Kidney (tissue), 14 donors: Measurements from ENCODE around the gene SLC25A22. TPM values are rescaled to one million over a fixed set of nuclear protein-coding genes. Genes with fewer than 3 reads are reported as not detected.
A peak's percentile ranks its signal among the peaks of the same experiment; 100 is the strongest.

ENCODE experiments used
- DNase-seq, 5 donors: peaks; one replicate each; pipeline ENCODE4 v3.0.0-alpha.2; 2013 to 2020
- FAIRE-seq: peaks from 2 replicates; lab custom pipeline; 2012; peaks lifted over from hg19 to GRCh38; lab: Jason Lieb, UNC
- H3K27ac ChIP-seq, 2 donors: one replicate each; pipeline ENCODE4 v1.7.0; 2013; ENCODE audit warnings: low read depth in 2 of 2, low read length in 2 of 2, inconsistent platforms in 1 of 2
- H3K27me3 ChIP-seq: one replicate; pipeline ENCODE4 v1.7.1; 2013; ENCODE audit warnings: low read length, inconsistent platforms; ENCODE audit not compliant: control insufficient read depth, insufficient read depth
- H3K36me3 ChIP-seq, 3 donors: one replicate each; pipeline versions ENCODE4 v1.7.0 to v1.7.1; 2013; ENCODE audit warnings: low read length in 3 of 3, control low read depth in 1 of 3, inconsistent platforms in 1 of 3; ENCODE audit not compliant: insufficient read depth in 3 of 3, control insufficient read depth in 2 of 3
- H3K4me1 ChIP-seq, 3 donors: one replicate each; pipeline versions ENCODE4 v1.7.0 to v1.7.1; 2013; ENCODE audit warnings: low read length in 3 of 3, inconsistent platforms in 1 of 3, low read depth in 1 of 3; ENCODE audit not compliant: control insufficient read depth in 2 of 3, insufficient read depth in 2 of 3
- H3K4me3 ChIP-seq, 3 donors: one replicate each; pipeline versions ENCODE4 v1.7.0 to v1.8.1; 2013; ENCODE audit warnings: low read length in 3 of 3, control low read depth in 1 of 3, inconsistent platforms in 1 of 3
- H3K9ac ChIP-seq, 3 donors: one replicate each; pipeline versions ENCODE4 v1.7.0 to v1.7.1; 2013; ENCODE audit warnings: low read length in 3 of 3, control low read depth in 1 of 3, inconsistent platforms in 1 of 3
- H3K9me3 ChIP-seq, 3 donors: one replicate each; pipeline versions ENCODE4 v1.7.0 to v1.7.1; 2013; ENCODE audit warnings: low read length in 3 of 3, control low read depth in 1 of 3, inconsistent platforms in 1 of 3; ENCODE audit not compliant: control insufficient read depth in 2 of 3, insufficient read depth in 1 of 3
- intact Hi-C: fragments of 100-400 bp; cut with DNase I; formaldehyde crosslinking; loops from one replicate; pipeline ENCODE4 v1.11.1; 2022
- polyA plus RNA-seq: library from polyadenylated mRNA; stranded (reverse); fragments of 350-450 nt; fragmentation: Illumina TruSeq; extraction: RNeasy Lipid Tissue Mini Kit (QIAGEN cat#74804); gene quantifications from one replicate; pipeline ENCODE4 v1.2.3, GENCODE V29; 2014; ENCODE audit warnings: low read depth, low replicate concordance; ENCODE audit not compliant: insufficient read depth
- total RNA-seq: library from RNA; stranded (reverse); fragmentation: NEBNext Ultra II Directional; extraction: Animal tissue kit (Norgen Biotek cat#: 25700); gene quantifications from one replicate; pipeline ENCODE4 v1.2.1, GENCODE V29; 2021
- TF ChIP-seq, protein P1 (sequence below): IDR thresholded peaks from 3 replicates; pipeline ENCODE4 v1.5.1; 2012; ENCODE audit warnings: mild to moderate bottlenecking, moderate library complexity, borderline replicate concordance; ENCODE audit not compliant: insufficient read depth; ENCODE audit errors: extremely low read depth
- donor health status: control.
- donor health status: control.
- donor health status: control.
- donor health status: control.
- donor health status: control.
- donor health status: DM: yes; HTN: yes; CAD: no.
- donor health status: Normal renal cell carcinoma (clear cell type).

SLC25A22 gene
- total and polyA plus RNA-seq, 2 donors from 2014 or later: 14.3 to 17.8 TPM

DNA sequence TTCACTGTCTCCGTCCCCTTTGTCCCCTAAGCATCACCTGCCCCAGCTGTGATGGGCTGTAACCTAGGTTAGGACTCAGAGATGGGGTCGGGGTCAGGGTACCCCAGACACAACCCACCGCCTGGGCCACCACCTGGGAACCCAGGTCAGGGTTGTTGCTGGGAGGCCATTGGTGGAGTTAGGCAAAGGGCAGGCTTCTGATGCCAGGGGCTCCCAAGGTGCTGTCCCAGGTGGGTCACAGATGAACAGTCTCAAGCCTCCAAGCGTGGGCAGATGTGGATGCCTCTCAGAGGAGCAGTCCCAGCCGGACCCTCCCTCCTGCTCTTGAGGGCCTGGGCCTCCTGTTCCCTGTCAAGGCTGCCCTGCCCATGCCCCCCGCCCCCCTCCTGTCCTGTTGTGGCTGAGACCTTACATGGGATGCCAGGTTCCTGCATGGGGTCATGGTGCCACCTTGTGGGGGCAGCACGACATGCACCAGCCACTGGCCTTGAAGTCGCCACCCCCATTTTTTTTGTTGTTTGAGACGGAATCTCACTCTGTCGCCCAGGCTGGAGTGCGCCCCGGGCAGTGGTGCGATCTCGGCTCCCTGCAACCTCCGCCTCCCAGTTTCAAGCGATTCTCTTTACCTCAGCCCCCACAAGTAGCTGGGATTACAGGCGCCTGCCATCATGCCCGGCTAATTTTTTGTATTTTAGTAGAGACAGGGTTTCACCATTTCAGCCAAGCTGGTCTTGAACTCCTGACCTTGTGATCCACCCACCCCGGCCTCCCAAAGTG is 32.9 kb downstream of the SLC25A22 start:
- H3K27ac ChIP-seq: no peak overlapping the region
- TF ChIP-seq, protein P1, sequence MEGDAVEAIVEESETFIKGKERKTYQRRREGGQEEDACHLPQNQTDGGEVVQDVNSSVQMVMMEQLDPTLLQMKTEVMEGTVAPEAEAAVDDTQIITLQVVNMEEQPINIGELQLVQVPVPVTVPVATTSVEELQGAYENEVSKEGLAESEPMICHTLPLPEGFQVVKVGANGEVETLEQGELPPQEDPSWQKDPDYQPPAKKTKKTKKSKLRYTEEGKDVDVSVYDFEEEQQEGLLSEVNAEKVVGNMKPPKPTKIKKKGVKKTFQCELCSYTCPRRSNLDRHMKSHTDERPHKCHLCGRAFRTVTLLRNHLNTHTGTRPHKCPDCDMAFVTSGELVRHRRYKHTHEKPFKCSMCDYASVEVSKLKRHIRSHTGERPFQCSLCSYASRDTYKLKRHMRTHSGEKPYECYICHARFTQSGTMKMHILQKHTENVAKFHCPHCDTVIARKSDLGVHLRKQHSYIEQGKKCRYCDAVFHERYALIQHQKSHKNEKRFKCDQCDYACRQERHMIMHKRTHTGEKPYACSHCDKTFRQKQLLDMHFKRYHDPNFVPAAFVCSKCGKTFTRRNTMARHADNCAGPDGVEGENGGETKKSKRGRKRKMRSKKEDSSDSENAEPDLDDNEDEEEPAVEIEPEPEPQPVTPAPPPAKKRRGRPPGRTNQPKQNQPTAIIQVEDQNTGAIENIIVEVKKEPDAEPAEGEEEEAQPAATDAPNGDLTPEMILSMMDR: peak; percentile 73
- no peaks in the 10 kb centered on the region for H3K27me3 ChIP-seq
- FAIRE-seq: no peak
- peak; percentile 59 to 85 (median 74) for DNase-seq
- H3K36me3 ChIP-seq: peaks cover 0 to 29% (median 14%) of the 10 kb centered on the region in 3 donors
- no peak overlapping the region for H3K9ac ChIP-seq
- H3K9me3 ChIP-seq: no peaks in the 10 kb centered on the region
- H3K4me3 ChIP-seq: no peak overlapping the region
- H3K4me1 ChIP-seq: peaks cover 0 to 2% (median 0%) of the 10 kb centered on the region in 3 donors
- intact Hi-C loops: no loop called here

DNA sequence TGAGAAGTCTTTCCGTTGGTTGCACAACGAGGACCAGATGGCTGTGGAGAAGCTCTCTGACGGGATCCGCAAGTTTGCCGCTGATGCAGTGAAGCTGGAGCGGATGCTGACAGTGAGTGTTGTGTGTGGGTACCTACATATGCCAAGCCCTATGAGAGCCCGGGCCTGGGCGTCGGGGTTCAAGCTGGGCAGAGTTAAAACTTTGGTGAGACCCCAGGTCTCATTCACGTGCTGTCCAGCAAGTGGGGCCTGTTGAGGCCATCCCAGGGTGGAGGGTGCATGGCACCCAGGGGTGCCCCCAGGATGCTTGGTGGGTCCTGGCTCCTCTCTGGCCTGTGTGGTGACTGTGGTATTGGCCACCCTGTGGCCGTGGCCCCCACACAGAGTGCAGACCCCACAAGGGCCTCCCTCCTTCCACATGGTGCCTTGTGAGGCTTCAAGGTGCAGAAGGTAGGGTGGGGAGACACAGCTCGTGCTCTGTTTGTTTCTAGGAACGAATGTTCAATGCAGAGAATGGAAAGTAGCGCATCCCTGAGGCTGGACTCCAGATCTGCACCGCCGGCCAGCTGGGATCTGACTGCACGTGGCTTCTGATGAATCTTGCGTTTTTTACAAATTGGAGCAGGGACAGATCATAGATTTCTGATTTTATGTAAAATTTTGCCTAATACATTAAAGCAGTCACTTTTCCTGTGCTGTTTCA is 33.6 kb downstream of the SLC25A22 start:
- DNase-seq (peak in 1 of 5 donors; percentile 68), FAIRE-seq (no peak)
- peaks cover 0 to 36% (median 18%) of the 10 kb centered on the region in 3 donors for H3K36me3 ChIP-seq
- H3K27me3 ChIP-seq: no peaks in the 10 kb centered on the region
- H3K9me3 ChIP-seq: no peaks in the 10 kb centered on the region
- intact Hi-C loops: no loop called here
- no peak overlapping the region for H3K4me3 ChIP-seq
- TF ChIP-seq, protein P1: no peak
- H3K9ac ChIP-seq: no peak overlapping the region
- H3K4me1 ChIP-seq: peaks cover 0 to 2% (median 0%) of the 10 kb centered on the region in 3 donors
- H3K27ac ChIP-seq: no peak overlapping the region

DNA sequence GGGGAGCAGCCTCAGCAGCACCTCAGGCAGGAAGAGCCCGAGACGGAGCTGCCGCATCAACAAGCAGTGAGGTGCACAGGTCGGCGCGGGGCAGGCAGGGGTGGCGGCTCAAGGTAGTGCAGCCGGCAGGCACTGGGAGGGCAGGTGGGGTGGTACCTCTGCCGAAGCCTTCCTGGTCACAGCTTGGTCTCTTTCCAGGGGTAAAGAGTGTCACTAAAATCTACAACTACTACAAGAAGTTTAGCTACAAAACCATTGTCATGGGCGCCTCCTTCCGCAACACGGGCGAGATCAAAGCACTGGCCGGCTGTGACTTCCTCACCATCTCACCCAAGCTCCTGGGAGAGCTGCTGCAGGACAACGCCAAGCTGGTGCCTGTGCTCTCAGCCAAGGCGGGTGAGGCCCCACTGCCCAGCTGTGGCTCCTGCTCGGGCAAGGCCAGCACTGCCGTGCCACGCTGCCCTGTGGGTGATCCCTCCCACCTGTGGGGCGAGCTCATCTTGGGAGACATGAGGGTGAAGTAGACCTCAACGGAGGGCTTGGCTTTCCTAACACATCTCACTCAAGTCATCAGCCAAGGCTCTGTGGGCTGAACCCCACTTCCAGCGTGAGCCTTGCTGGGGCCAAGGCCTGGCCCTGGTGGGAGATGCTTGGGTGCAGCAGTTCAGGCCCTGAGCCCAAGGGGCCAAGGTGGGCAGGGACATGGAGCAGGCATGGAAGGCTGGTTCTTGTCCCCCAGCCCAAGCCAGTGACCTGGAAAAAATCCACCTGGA is 34.3 kb downstream of the SLC25A22 start:
- intact Hi-C loops: no loop called here
- Histone ChIP-seq H3K27ac (no peak overlapping the region), H3K36me3 (peaks cover 0 to 36% (median 19%) of the 10 kb centered on the region in 3 donors), H3K9me3 (no peaks in the 10 kb centered on the region), H3K27me3 (no peaks in the 10 kb centered on the region), H3K9ac (no peak overlapping the region), H3K4me1 (peaks cover 0 to 2% (median 0%) of the 10 kb centered on the region in 3 donors), H3K4me3 (no peak overlapping the region)
- TF ChIP-seq, protein P1: no peak
- no peak for FAIRE-seq
- peak in 1 of 5 donors; percentile 75 for DNase-seq
